ENCODE results near the gene FAM222A.

GRCh38 chr12:109741970-109742703 is 28.5 kb downstream of the FAM222A start:
- TF ChIP-seq RAD21 (IDR thresholded peaks at IDR 0.05; ENCODE audit: low read length) (no peak), CTCF (conservative IDR thresholded peaks at IDR 0.05; ENCODE audit: low read depth, low read length) (no peak), ELK1 (IDR thresholded peaks at IDR 0.05; ENCODE audit: borderline replicate concordance, low read depth, low read length) (no peak), SMC3 (IDR thresholded peaks at IDR 0.05; ENCODE audit: low read depth, low read length) (no peak), RFX5 (IDR thresholded peaks at IDR 0.05; ENCODE audit: low read depth, low read length) (no peak), POLR2A (IDR thresholded peaks at IDR 0.05; ENCODE audit: low read depth, low read length) (no peak), MAZ (IDR thresholded peaks at IDR 0.05; ENCODE audit: borderline replicate concordance, low read depth, low read length) (no peak), BHLHE40 (IDR thresholded peaks at IDR 0.05; ENCODE audit: low read depth, low read length) (no peak), NFE2L2 (IDR thresholded peaks at IDR 0.05; ENCODE audit: low read depth, low read length) (no peak), MXI1 (IDR thresholded peaks at IDR 0.05; ENCODE audit: borderline replicate concordance, low read depth, low read length) (no peak), USF2 (IDR thresholded peaks at IDR 0.05; ENCODE audit: low read depth, low read length) (no peak), CHD1 (IDR thresholded peaks at IDR 0.05; ENCODE audit: low read depth, low read length) (no peak), FOS (IDR thresholded peaks at IDR 0.05; ENCODE audit: low read depth, low read length) (no peak), MAFK (IDR thresholded peaks at IDR 0.05; ENCODE audit: low read depth, low read length) (no peak)
